IMR-90 (cell line): ENCODE results near the gene AFF2. TPM values are rescaled to one million over a fixed set of nuclear protein-coding genes. Genes with fewer than 3 reads are reported as not detected.

Experiments used
- ATAC-seq: fragments of 200-7000 bp; cut with Tn5 transposase; 2 replicates; pipeline ENCODE4 v1.9.1; 2020; ENCODE audit warnings: low read depth, mild to moderate bottlenecking, moderate library complexity
- BruUV-seq: library from RNA; stranded (reverse); fragments of 400-500 nt; replicated peaks from 2 replicates; lab custom pipeline; 2021; lab: Mats Ljungman, UMichigan
- CTCF ChIA-PET: fragments of 300-600 bp; formaldehyde crosslinking; extraction: SDS; loops from one replicate; lab custom pipeline; 2021; ENCODE audit warnings: antibody characterized with exemption; lab: Yijun Ruan, JAX
- POLR2A ChIA-PET: fragments of 300-600 bp; sonication (Branson Sonifier 250); formaldehyde crosslinking; loops from one replicate; lab custom pipeline; 2022; ENCODE audit warnings: antibody characterized with exemption; ENCODE audit not compliant: unreplicated experiment; lab: Charles Lee
- DNase-seq: peaks from one replicate; pipeline ENCODE4 v3.0.0; 2013
- H2AFZ ChIP-seq: replicated peaks from 2 replicates; pipeline ENCODE3; 2013; ENCODE audit warnings: low read length, mild to moderate bottlenecking; ENCODE audit not compliant: poor library complexity
- H2AK5ac ChIP-seq: 2 replicates; pipeline ENCODE4 v1.6.1; 2013; ENCODE audit warnings: low read depth, low read length, inconsistent platforms
- H2AK9ac ChIP-seq: replicated peaks from 2 replicates; pipeline ENCODE3; 2013; ENCODE audit warnings: mild to moderate bottlenecking, low read depth, low read length, moderate library complexity; ENCODE audit not compliant: poor library complexity
- H2BK120ac ChIP-seq: 2 replicates; pipeline ENCODE4 v1.6.1; 2013; ENCODE audit warnings: low read depth, low read length, inconsistent platforms
- H2BK15ac ChIP-seq: 3 replicates; pipeline ENCODE4 v1.6.1; 2013; ENCODE audit warnings: low read depth, low read length, inconsistent platforms
- H2BK20ac ChIP-seq: 2 replicates; pipeline ENCODE4 v1.6.1; 2013; ENCODE audit warnings: low read depth, mild to moderate bottlenecking, inconsistent platforms, low read length, moderate library complexity
- H2BK5ac ChIP-seq: 2 replicates; pipeline ENCODE4 v1.6.1; 2013; ENCODE audit warnings: mild to moderate bottlenecking, low read depth, low read length, inconsistent platforms; ENCODE audit not compliant: poor library complexity, severe bottlenecking
- H3K14ac ChIP-seq: replicated peaks from 2 replicates; pipeline ENCODE4 v1.6.1; 2013; ENCODE audit warnings: low read depth, low read length, inconsistent platforms
- H3K18ac ChIP-seq: 2 replicates; pipeline ENCODE4 v1.6.1; 2013; ENCODE audit warnings: low read depth, low read length, control low read depth
- H3K23ac ChIP-seq: 2 replicates; pipeline ENCODE4 v1.6.1; 2013; ENCODE audit warnings: low read depth, low read length, inconsistent platforms
- H3K27ac ChIP-seq: 2 replicates; pipeline ENCODE4 v1.5.1; 2013; ENCODE audit warnings: mild to moderate bottlenecking, control low read depth, low read length; ENCODE audit not compliant: insufficient read depth
- H3K27me3 ChIP-seq: 2 replicates; pipeline ENCODE4 v1.6.1; 2013; ENCODE audit warnings: low read length; ENCODE audit not compliant: control insufficient read depth, insufficient read depth
- H3K36me3 ChIP-seq: 2 replicates; pipeline ENCODE4 v1.6.1; 2013; ENCODE audit warnings: low read length, mixed read lengths; ENCODE audit not compliant: control insufficient read depth, insufficient read depth
- H3K4ac ChIP-seq: 2 replicates; pipeline ENCODE4 v1.6.1; 2013; ENCODE audit warnings: low read depth, low read length, inconsistent platforms
- H3K4me1 ChIP-seq: 2 replicates; pipeline ENCODE4 v1.6.1; 2013; ENCODE audit warnings: low read length, mixed read lengths; ENCODE audit not compliant: control insufficient read depth, insufficient read depth
- H3K4me2 ChIP-seq: 2 replicates; pipeline ENCODE4 v1.6.1; 2013; ENCODE audit warnings: low read depth, mild to moderate bottlenecking, control low read depth, low read length, moderate library complexity
- H3K4me3 ChIP-seq: 2 replicates; pipeline ENCODE4 v1.5.1; 2013; ENCODE audit warnings: low read depth, mild to moderate bottlenecking, control low read depth, low read length, moderate library complexity; ENCODE audit not compliant: insufficient read depth
- H3K56ac ChIP-seq: 2 replicates; pipeline ENCODE4 v1.6.1; 2013; ENCODE audit warnings: low read length, inconsistent platforms; ENCODE audit not compliant: insufficient read depth; ENCODE audit errors: extremely low read depth
- H3K79me1 ChIP-seq, 2 experiments: 2 replicates each; pipeline ENCODE4 v1.6.1; 2013; ENCODE audit warnings: low read length in 2 of 2, inconsistent platforms in 1 of 2, low read depth in 1 of 2
- H3K9ac ChIP-seq: 2 replicates; pipeline ENCODE4 v1.6.1; 2013; ENCODE audit warnings: low read depth, low read length, control low read depth
- H3K9me1 ChIP-seq: 2 replicates; pipeline ENCODE4 v1.6.1; 2013; ENCODE audit warnings: low read length, inconsistent platforms; ENCODE audit not compliant: insufficient read depth
- H3K9me3 ChIP-seq: 2 replicates; pipeline ENCODE4 v1.6.1; 2013; ENCODE audit warnings: low read length; ENCODE audit not compliant: control insufficient read depth, insufficient read depth
- H4K20me1 ChIP-seq: 2 replicates; pipeline ENCODE4 v1.6.1; 2013; ENCODE audit warnings: low read length, inconsistent platforms; ENCODE audit not compliant: insufficient read depth
- H4K5ac ChIP-seq: 2 replicates; pipeline ENCODE4 v1.6.1; 2013; ENCODE audit warnings: mild to moderate bottlenecking, low read depth, low read length, control low read depth
- H4K8ac ChIP-seq, 2 experiments: 2 replicates each; pipeline ENCODE4 v1.6.1; 2013; ENCODE audit warnings: low read depth in 2 of 2, low read length in 2 of 2, control low read depth in 1 of 2, inconsistent platforms in 1 of 2
- H4K91ac ChIP-seq: 2 replicates; pipeline ENCODE4 v1.6.1; 2013; ENCODE audit warnings: low read depth, low read length, inconsistent platforms; ENCODE audit not compliant: insufficient read depth
- BHLHE40 ChIP-seq: fragments of 150-350 bp; IDR thresholded peaks from 2 replicates; pipeline ENCODE4 v1.6.1; 2016; ENCODE audit warnings: mild to moderate bottlenecking, low read depth, low read length
- CHD1 ChIP-seq: IDR thresholded peaks from 2 replicates; pipeline ENCODE4 v1.6.1; 2012; ENCODE audit warnings: low read depth, low read length, improper control_type of control experiment
- MAFK ChIP-seq: IDR thresholded peaks from 2 replicates; pipeline ENCODE4 v1.6.1; 2012; ENCODE audit warnings: low read depth, low read length, improper control_type of control experiment
- NFE2L2 ChIP-seq: fragments of 150-350 bp; IDR thresholded peaks from 2 replicates; pipeline ENCODE4 v1.6.1; 2016; ENCODE audit warnings: low read depth, mild to moderate bottlenecking, low read length
- USF2 ChIP-seq: fragments of 150-350 bp; IDR thresholded peaks from 2 replicates; pipeline ENCODE4 v1.6.1; 2017; ENCODE audit warnings: mild to moderate bottlenecking, antibody characterized with exemption, low read length, low read depth
- WGBS, 2 experiments: methylation state at CpG; one replicate each; pipeline versions ENCODE4 v1.1.5 to v1.1.7; 2013; ENCODE audit warnings: missing lambda C conversion rate in 2 of 2; ENCODE audit not compliant: insufficient read length in 1 of 2; ENCODE audit errors: extremely low coverage in 2 of 2; 5-methylcytosine and 5-hydroxymethylcytosine counted together
- dilution Hi-C: fragments of 300-500 bp; cut with HindIII; formaldehyde crosslinking; loops from one replicate; pipeline ENCODE4 v1.14.3; 2018; ENCODE audit warnings: low sequenced_read_pairs; ENCODE audit not compliant: unreplicated experiment
- in situ Hi-C: fragments of 300-500 bp; cut with MboI; formaldehyde crosslinking; loops from 3 replicates; pipeline ENCODE4 v1.14.3; 2019; ENCODE audit warnings: low sequenced_read_pairs, inconsistent platforms, mixed read lengths
- intact Hi-C: fragments of 100-400 bp; cut with micrococcal nuclease; formaldehyde crosslinking; loops from 2 replicates; pipeline ENCODE4 v1.10.0; 2022
- polyA plus RNA-seq, 3 experiments: library from polyadenylated mRNA; depleted of rRNA; stranded (reverse); fragments of >200 nt; gene quantifications; 2 replicates each; pipeline ENCODE4 v1.2.3, GENCODE V29; 2012; ENCODE audit warnings: low replicate concordance in 1 of 3
- total RNA-seq: library from RNA; depleted of rRNA; stranded (reverse); fragments of >200 nt; gene quantifications from 2 replicates; pipeline ENCODE4 v1.2.3, GENCODE V29; 2012

The AFF2 gene
- total and polyA plus RNA-seq, 2 of the 4 experiments (the other 2 are of a cell fraction) = 0.15 to 0.72 TPM

GRCh38 chrX:148878371-148878770 is 378.0 kb downstream of the AFF2 start:
- DNase-seq (peak; percentile 69), ATAC-seq (peak; percentile 70)
- Histone ChIP-seq H3K4me2 (peak overlapping the region; percentile 36; the same call in 1 of the 2 replicates), H3K79me1 (no peaks in the 10 kb centered on the region), H3K4me3 (no peak overlapping the region), H2AFZ (no peak overlapping the region), H3K27ac (no peak overlapping the region), H4K8ac (peak overlapping the region in 1 of 2 experiments; percentile 61; a peak in 2 of 4 replicates), H3K56ac (no peak overlapping the region), H3K18ac (peak overlapping the region; percentile 5; the same call in 1 of the 2 replicates), H3K36me3 (no peaks in the 10 kb centered on the region), H4K20me1 (no peaks in the 10 kb centered on the region), H2BK20ac (peak overlapping the region; percentile 75), H2BK120ac (peak overlapping the region; percentile 76), H3K27me3 (no peaks in the 10 kb centered on the region), H3K9me1 (no peaks in the 10 kb centered on the region), H3K9me3 (no peaks in the 10 kb centered on the region), H3K9ac (no peak overlapping the region), H3K14ac (peak overlapping the region; percentile 7; the same call in 1 of the 2 replicates), H3K23ac (peak overlapping the region; percentile 7; the same call in 1 of the 2 replicates), H2AK9ac (no peak overlapping the region), H3K4me1 (0 out of 2 replicates have a peak, but pooled peaks cover 1% of the 10 kb centered on the region), H2BK5ac (peak overlapping the region; percentile 68), H4K5ac (no peak overlapping the region), H3K4ac (peak overlapping the region; percentile 67), H2BK15ac (peak overlapping the region; percentile 1; the same call in 1 of the 3 replicates), H4K91ac (peak overlapping the region; percentile 80; the same call in 1 of the 2 replicates), H2AK5ac (no peak overlapping the region)
- POLR2A ChIA-PET = no interaction called here
- in situ Hi-C loops (no loop called here), intact Hi-C loops (no loop called here), dilution Hi-C loops (no loop called here)
- no CpG with 5 or more reads among the region's 5 CpGs for WGBS, 2 experiments
- TF ChIP-seq MAFK (no peak), BHLHE40 (no peak), USF2 (no peak), CHD1 (no peak), NFE2L2 (no peak)
- CTCF ChIA-PET = no interaction called here
- no TSS peak for BruUV-seq
